ENCODE measurements around the gene BABAM2. TPM values are rescaled to one million over a fixed set of nuclear protein-coding genes. Genes with fewer than 3 reads are reported as not detected.

Gene BABAM2
- total RNA-seq, 1 donor from 2014 or later, result 35.3 TPM

GRCh38 chr2:27980242-27980641, 89.7 kb downstream of the BABAM2 start:
- H3K36me3 ChIP-seq (ENCODE audit: control insufficient read depth, insufficient read depth, low read length), result no peaks in the 10 kb centered on the region
- H3K27me3 ChIP-seq (ENCODE audit: control insufficient read depth, insufficient read depth, low read length), result no peaks in the 10 kb centered on the region
- no peak for TF ChIP-seq CTCF (IDR thresholded peaks at IDR 0.05; ENCODE audit: insufficient read depth, low read length, poor library complexity, severe bottlenecking)
- no peak overlapping the region for H3K4me3 ChIP-seq (ENCODE audit: low read depth, low read length)
- no peak for DNase-seq (ENCODE audit: low read depth)

- no peaks in the 10 kb centered on the region for H3K27me3 ChIP-seq (ENCODE audit: control insufficient read depth, insufficient read depth, low read length)
- no peaks in the 10 kb centered on the region for H3K36me3 ChIP-seq (ENCODE audit: control insufficient read depth, insufficient read depth, low read length)
- TF ChIP-seq CTCF (IDR thresholded peaks at IDR 0.05; ENCODE audit: insufficient read depth, low read length, poor library complexity, severe bottlenecking), result no peak
- H3K4me3 ChIP-seq (ENCODE audit: low read depth, low read length), result no peak overlapping the region
- DNase-seq (ENCODE audit: low read depth), result no peak
Observed at GRCh38 chr2:27984153-27984552, 93.6 kb downstream of the BABAM2 start.

DNA sequence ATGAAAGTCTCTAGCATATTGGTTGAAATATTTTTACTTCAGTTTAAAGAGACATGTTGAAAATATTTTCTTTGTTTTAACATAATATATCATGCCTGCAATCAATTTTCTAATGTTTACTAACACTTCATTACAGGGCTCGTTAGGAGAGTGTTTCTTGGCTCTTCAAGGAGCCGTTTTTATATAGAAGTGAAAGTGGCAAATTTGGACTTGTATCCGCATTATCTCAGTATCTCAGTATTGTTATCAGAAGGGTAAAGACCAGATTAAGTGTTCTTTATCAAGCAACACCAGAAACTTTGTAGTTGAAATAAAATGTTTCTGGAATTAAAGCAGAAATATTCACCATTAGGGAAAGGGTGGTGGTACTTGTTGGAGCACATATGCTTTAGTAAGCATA, 97.8 kb downstream of the BABAM2 start:
- no peak for TF ChIP-seq CTCF (IDR thresholded peaks at IDR 0.05; ENCODE audit: insufficient read depth, low read length, poor library complexity, severe bottlenecking)
- H3K27me3 ChIP-seq (ENCODE audit: control insufficient read depth, insufficient read depth, low read length), result no peaks in the 10 kb centered on the region
- no peak for DNase-seq (ENCODE audit: low read depth)
- H3K36me3 ChIP-seq (ENCODE audit: control insufficient read depth, insufficient read depth, low read length), result no peaks in the 10 kb centered on the region
- H3K4me3 ChIP-seq (ENCODE audit: low read depth, low read length), result no peak overlapping the region

DNA sequence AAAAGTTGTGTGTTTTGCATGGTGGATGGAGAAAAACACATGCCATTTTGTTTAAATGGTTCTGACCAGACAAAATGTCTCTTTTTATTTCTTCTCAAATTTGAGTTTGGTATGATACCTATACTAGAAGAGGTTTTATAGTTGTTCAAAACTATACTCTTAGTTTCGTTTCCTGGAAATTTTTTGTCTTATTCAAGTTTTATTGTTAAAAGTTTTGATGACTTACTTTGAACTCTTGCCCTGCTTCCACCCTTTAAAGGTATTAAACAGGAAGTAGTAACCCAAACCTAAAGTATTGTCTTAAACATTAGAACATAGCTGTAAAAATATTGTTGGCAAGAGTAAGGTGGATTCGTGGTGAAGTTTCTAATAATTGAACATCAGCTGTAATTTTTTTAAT, 98.2 kb downstream of the BABAM2 start:
- Histone ChIP-seq H3K36me3 (ENCODE audit: control insufficient read depth, insufficient read depth, low read length) (no peaks in the 10 kb centered on the region), H3K27me3 (ENCODE audit: control insufficient read depth, insufficient read depth, low read length) (no peaks in the 10 kb centered on the region), H3K4me3 (ENCODE audit: low read depth, low read length) (no peak overlapping the region)
- no peak for TF ChIP-seq CTCF (IDR thresholded peaks at IDR 0.05; ENCODE audit: insufficient read depth, low read length, poor library complexity, severe bottlenecking)
- DNase-seq (ENCODE audit: low read depth), result no peak

GRCh38 chr2:27989149-27989548, 98.6 kb downstream of the BABAM2 start:
- H3K36me3 ChIP-seq (ENCODE audit: control insufficient read depth, insufficient read depth, low read length), result no peaks in the 10 kb centered on the region
- peak; percentile 88 for DNase-seq (ENCODE audit: low read depth)
- no peaks in the 10 kb centered on the region for H3K27me3 ChIP-seq (ENCODE audit: control insufficient read depth, insufficient read depth, low read length)
- no peak overlapping the region for H3K4me3 ChIP-seq (ENCODE audit: low read depth, low read length)
- no peak for TF ChIP-seq CTCF (IDR thresholded peaks at IDR 0.05; ENCODE audit: insufficient read depth, low read length, poor library complexity, severe bottlenecking)

GRCh38 chr2:27990030-27990590, 99.6 kb downstream of the BABAM2 start:
- DNase-seq (ENCODE audit: low read depth), result no peak
- Histone ChIP-seq H3K36me3 (ENCODE audit: control insufficient read depth, insufficient read depth, low read length) (no peaks in the 10 kb centered on the region), H3K27me3 (ENCODE audit: control insufficient read depth, insufficient read depth, low read length) (no peaks in the 10 kb centered on the region), H3K4me3 (ENCODE audit: low read depth, low read length) (no peak overlapping the region)
- TF ChIP-seq CTCF (IDR thresholded peaks at IDR 0.05; ENCODE audit: insufficient read depth, low read length, poor library complexity, severe bottlenecking), result no peak
